NB4 (cell line): ENCODE data around the gene MEI4.

ENCODE experiments used
- CTCF ChIP-seq: IDR thresholded peaks from one replicate; pipeline ENCODE4 v1.5.1; 2012; ENCODE audit warnings: low read depth, low read length
- MYC ChIP-seq: IDR thresholded peaks from 2 replicates; pipeline ENCODE4 v1.6.1; 2011; ENCODE audit warnings: low read depth, low read length
- POLR2A ChIP-seq: IDR thresholded peaks from 2 replicates; pipeline ENCODE4 v1.6.1; 2011; ENCODE audit warnings: mild to moderate bottlenecking; ENCODE audit not compliant: insufficient read length; ENCODE audit errors: extremely low read depth

GRCh38 chr6:77816766-77817270 is 164.0 kb downstream of the MEI4 start:
- TF ChIP-seq CTCF (no peak), MYC (no peak), POLR2A (no peak)
